ENCODE data around the gene CDK14.

CDK14 gene

GRCh38 chr7:90723866-90724265 is 127.7 kb downstream of the CDK14 start:
- Histone ChIP-seq H3K27me3 (ENCODE audit: insufficient read depth, low read length) (no peaks in the 10 kb centered on the region), H3F3A (ENCODE audit: insufficient read depth, low read length) (no peaks in the 10 kb centered on the region), H3K9me3 (ENCODE audit: low read length) (no peaks in the 10 kb centered on the region), H3K4me2 (ENCODE audit: low read length) (peak overlapping the region; percentile 63), H2AFZ (ENCODE audit: low read length) (no peak overlapping the region), H3K9me2 (ENCODE audit: low read depth, low read length) (no peaks in the 10 kb centered on the region), H3K27ac (ENCODE audit: low read depth, low read length, poor library complexity, severe bottlenecking) (peak overlapping the region; percentile 91), H3K9ac (ENCODE audit: low read length) (peak overlapping the region; percentile 54), H4K20me1 (ENCODE audit: insufficient read depth, low read length) (no peaks in the 10 kb centered on the region), H3K79me2 (ENCODE audit: insufficient read depth, low read length) (peaks cover 100% of the 10 kb centered on the region), H3K36me3 (ENCODE audit: insufficient read depth, low read length) (peaks cover 54% of the 10 kb centered on the region), H3K4me3 (ENCODE audit: low read depth, low read length, poor library complexity, severe bottlenecking) (peak overlapping the region; percentile 3), H3K4me1 (ENCODE audit: insufficient read depth, low read length, severe bottlenecking) (peaks cover 100% of the 10 kb centered on the region)
- TF ChIP-seq CTCF (IDR thresholded peaks at IDR 0.05; ENCODE audit: low read length): no peak
- TF ChIP-seq EZH2 (IDR thresholded peaks at IDR 0.05; ENCODE audit: borderline replicate concordance, low read length): no peak

GRCh38 chr7:90726120-90726519 is 130.0 kb downstream of the CDK14 start:
- Histone ChIP-seq H3K36me3 (ENCODE audit: insufficient read depth, low read length) (peaks cover 74% of the 10 kb centered on the region), H2AFZ (ENCODE audit: low read length) (no peak overlapping the region), H3K27ac (ENCODE audit: low read depth, low read length, poor library complexity, severe bottlenecking) (peak overlapping the region; percentile 91), H3K4me1 (ENCODE audit: insufficient read depth, low read length, severe bottlenecking) (peaks cover 83% of the 10 kb centered on the region), H3F3A (ENCODE audit: insufficient read depth, low read length) (no peaks in the 10 kb centered on the region), H3K9ac (ENCODE audit: low read length) (peak overlapping the region; percentile 54; the same call in 1 of the 2 replicates), H3K27me3 (ENCODE audit: insufficient read depth, low read length) (no peaks in the 10 kb centered on the region), H3K4me2 (ENCODE audit: low read length) (peak overlapping the region; percentile 63), H3K9me2 (ENCODE audit: low read depth, low read length) (no peaks in the 10 kb centered on the region), H3K9me3 (ENCODE audit: low read length) (no peaks in the 10 kb centered on the region), H4K20me1 (ENCODE audit: insufficient read depth, low read length) (no peaks in the 10 kb centered on the region), H3K79me2 (ENCODE audit: insufficient read depth, low read length) (peaks cover 100% of the 10 kb centered on the region), H3K4me3 (ENCODE audit: low read depth, low read length, poor library complexity, severe bottlenecking) (peak overlapping the region; percentile 53)
- TF ChIP-seq CTCF (IDR thresholded peaks at IDR 0.05; ENCODE audit: low read length) (no peak), EZH2 (IDR thresholded peaks at IDR 0.05; ENCODE audit: borderline replicate concordance, low read length) (no peak)

- Histone ChIP-seq H3K36me3 (ENCODE audit: insufficient read depth, low read length) (peaks cover 73% of the 10 kb centered on the region), H3K27me3 (ENCODE audit: insufficient read depth, low read length) (no peaks in the 10 kb centered on the region), H3K4me3 (ENCODE audit: low read depth, low read length, poor library complexity, severe bottlenecking) (peak overlapping the region; percentile 53), H3K9me3 (ENCODE audit: low read length) (no peaks in the 10 kb centered on the region), H3F3A (ENCODE audit: insufficient read depth, low read length) (no peaks in the 10 kb centered on the region), H2AFZ (ENCODE audit: low read length) (no peak overlapping the region), H3K27ac (ENCODE audit: low read depth, low read length, poor library complexity, severe bottlenecking) (peak overlapping the region; percentile 91), H3K4me1 (ENCODE audit: insufficient read depth, low read length, severe bottlenecking) (peaks cover 78% of the 10 kb centered on the region), H3K9me2 (ENCODE audit: low read depth, low read length) (no peaks in the 10 kb centered on the region), H3K9ac (ENCODE audit: low read length) (peak overlapping the region; percentile 54), H3K4me2 (ENCODE audit: low read length) (peak overlapping the region; percentile 63), H4K20me1 (ENCODE audit: insufficient read depth, low read length) (no peaks in the 10 kb centered on the region), H3K79me2 (ENCODE audit: insufficient read depth, low read length) (peaks cover 97% of the 10 kb centered on the region)
- TF ChIP-seq EZH2 (IDR thresholded peaks at IDR 0.05; ENCODE audit: borderline replicate concordance, low read length): no peak
- no peak for TF ChIP-seq CTCF (IDR thresholded peaks at IDR 0.05; ENCODE audit: low read length)
Observed at GRCh38 chr7:90726623-90727022, 130.5 kb downstream of the CDK14 start.
